H9 (cell line): ENCODE measurements around the gene TMEM109. TPM values are rescaled to one million over a fixed set of nuclear protein-coding genes. Genes with fewer than 3 reads are reported as not detected.
A peak's percentile ranks its signal among the peaks of the same experiment; 100 is the strongest.

Experiments
- DNase-seq: peaks from one replicate; pipeline ENCODE4 v3.0.0-alpha.2; 2017
- H2AFZ ChIP-seq: one replicate; pipeline ENCODE4 v1.6.1; 2013; ENCODE audit warnings: mild to moderate bottlenecking, low read length, control low read depth, moderate library complexity
- H2AK5ac ChIP-seq: 2 replicates; pipeline ENCODE4 v1.6.1; 2013; ENCODE audit warnings: low read length, control low read depth, mixed read lengths; ENCODE audit not compliant: insufficient read length
- H2BK120ac ChIP-seq: one replicate; pipeline ENCODE4 v1.6.1; 2013; ENCODE audit warnings: low read depth, mild to moderate bottlenecking, low read length, control low read depth, inconsistent platforms; ENCODE audit not compliant: poor library complexity, severe bottlenecking
- H2BK12ac ChIP-seq: 2 replicates; pipeline ENCODE4 v1.6.1; 2013; ENCODE audit warnings: low read length, control low read depth, mixed read lengths, low read depth; ENCODE audit not compliant: insufficient read length
- H2BK15ac ChIP-seq: 2 replicates; pipeline ENCODE4 v1.6.1; 2013; ENCODE audit warnings: low read depth, low read length, control low read depth
- H2BK20ac ChIP-seq: one replicate; pipeline ENCODE4 v1.6.1; 2013; ENCODE audit warnings: low read depth, mild to moderate bottlenecking, low read length, control low read depth, inconsistent platforms; ENCODE audit not compliant: poor library complexity, severe bottlenecking
- H2BK5ac ChIP-seq: 2 replicates; pipeline ENCODE4 v1.6.1; 2013; ENCODE audit warnings: low read length, control low read depth, mixed read lengths; ENCODE audit not compliant: insufficient read length
- H3K14ac ChIP-seq: 2 replicates; pipeline ENCODE4 v1.6.1; 2013; ENCODE audit warnings: low read length, control low read depth; ENCODE audit not compliant: insufficient read depth
- H3K18ac ChIP-seq: 2 replicates; pipeline ENCODE4 v1.6.1; 2013; ENCODE audit warnings: low read depth, mild to moderate bottlenecking, mixed read lengths, low read length, control low read depth; ENCODE audit not compliant: insufficient read length
- H3K23ac ChIP-seq: 2 replicates; pipeline ENCODE4 v1.6.1; 2013; ENCODE audit warnings: low read length, control low read depth, mixed read lengths, low read depth; ENCODE audit not compliant: insufficient read length
- H3K23me2 ChIP-seq: 2 replicates; pipeline ENCODE4 v1.6.1; 2013; ENCODE audit warnings: low read depth, mild to moderate bottlenecking, mixed read lengths, low read length, control low read depth; ENCODE audit not compliant: insufficient read length, poor library complexity, severe bottlenecking
- H3K27ac ChIP-seq: 2 replicates; pipeline ENCODE4 v1.5.1; 2013; ENCODE audit warnings: low read length, control low read depth, mixed read lengths, low read depth; ENCODE audit not compliant: insufficient read length
- H3K27me3 ChIP-seq: 2 replicates; pipeline ENCODE4 v1.6.1; 2013; ENCODE audit warnings: low read length, control low read depth, inconsistent platforms; ENCODE audit not compliant: insufficient read depth
- H3K4ac ChIP-seq: 2 replicates; pipeline ENCODE4 v1.6.1; 2013; ENCODE audit warnings: low read depth, mild to moderate bottlenecking, control low read depth, inconsistent platforms, low read length, moderate library complexity
- H3K4me1 ChIP-seq: 2 replicates; pipeline ENCODE4 v1.6.1; 2013; ENCODE audit warnings: low read length, control low read depth, inconsistent platforms; ENCODE audit not compliant: insufficient read depth
- H3K4me2 ChIP-seq: 2 replicates; pipeline ENCODE4 v1.6.1; 2013; ENCODE audit warnings: low read length, control low read depth, mixed read lengths; ENCODE audit not compliant: insufficient read length, insufficient read depth
- H3K56ac ChIP-seq: 2 replicates; pipeline ENCODE4 v1.6.1; 2013; ENCODE audit warnings: low read depth, mild to moderate bottlenecking, mixed read lengths, low read length, control low read depth; ENCODE audit not compliant: insufficient read length
- H3K79me1 ChIP-seq: 2 replicates; pipeline ENCODE4 v1.6.1; 2013; ENCODE audit warnings: low read depth, mild to moderate bottlenecking, moderate library complexity, low read length, control low read depth, inconsistent platforms; ENCODE audit not compliant: insufficient read depth, poor library complexity, severe bottlenecking
- H3K79me2 ChIP-seq: 2 replicates; pipeline ENCODE4 v1.6.1; 2013; ENCODE audit warnings: low read length, control low read depth, inconsistent platforms; ENCODE audit not compliant: insufficient read depth
- H3K9ac ChIP-seq: 2 replicates; pipeline ENCODE4 v1.6.1; 2013; ENCODE audit warnings: low read length, control low read depth, mixed read lengths; ENCODE audit not compliant: insufficient read length; ENCODE audit errors: extremely low read depth
- H3K9me3 ChIP-seq: one replicate; pipeline ENCODE4 v1.6.1; 2013; ENCODE audit warnings: low read depth, low read length, inconsistent platforms; ENCODE audit not compliant: control insufficient read depth
- H3T11ph ChIP-seq: one replicate; pipeline ENCODE4 v1.6.1; 2013; ENCODE audit warnings: mild to moderate bottlenecking, low read length, control low read depth, inconsistent platforms
- H4K20me1 ChIP-seq: one replicate; pipeline ENCODE4 v1.6.1; 2013; ENCODE audit not compliant: control insufficient read depth, insufficient read length, insufficient read depth
- H4K5ac ChIP-seq: 2 replicates; pipeline ENCODE4 v1.6.1; 2013; ENCODE audit warnings: low read depth, mild to moderate bottlenecking, mixed read lengths, low read length, control low read depth; ENCODE audit not compliant: insufficient read length
- H4K8ac ChIP-seq: replicated peaks from 2 replicates; pipeline ENCODE4 v1.6.1; 2013; ENCODE audit warnings: low read length, control low read depth, mixed read lengths, low read depth; ENCODE audit not compliant: insufficient read length
- H4K91ac ChIP-seq: 2 replicates; pipeline ENCODE4 v1.6.1; 2013; ENCODE audit warnings: low read depth, mild to moderate bottlenecking, moderate library complexity, mixed read lengths, low read length, control low read depth; ENCODE audit not compliant: insufficient read length
- H3K27ac Mint-ChIP-seq, 3 experiments: 2 replicates in 2 of 3; 3 replicates in 1 of 3; pipeline ENCODE4 v1.8.0; 2020 to 2021; ENCODE audit warnings: mixed read lengths in 3 of 3, mild to moderate bottlenecking in 1 of 3, moderate library complexity in 1 of 3
- H3K27me3 Mint-ChIP-seq: 2 replicates; pipeline ENCODE4 v1.8.0; 2021; ENCODE audit warnings: low read depth, mild to moderate bottlenecking, moderate library complexity, mixed read lengths
- H3K36me3 Mint-ChIP-seq, 3 experiments: 2 replicates in 2 of 3; 3 replicates in 1 of 3; pipeline ENCODE4 v1.8.0; 2020 to 2021; ENCODE audit warnings: low read depth in 3 of 3, mixed read lengths in 3 of 3; ENCODE audit not compliant: insufficient read depth in 1 of 3
- H3K4me1 Mint-ChIP-seq, 2 experiments: 2 replicates each; pipeline ENCODE4 v1.8.0; 2020; ENCODE audit warnings: mixed read lengths in 2 of 2
- H3K4me3 Mint-ChIP-seq, 2 experiments: 2 replicates in 1 of 2; 3 replicates in 1 of 2; pipeline ENCODE4 v1.8.0; 2020 to 2021; ENCODE audit warnings: mild to moderate bottlenecking in 2 of 2, mixed read lengths in 2 of 2, moderate library complexity in 1 of 2
- H3K9me3 Mint-ChIP-seq, 2 experiments: 2 replicates in 1 of 2; 3 replicates in 1 of 2; pipeline ENCODE4 v1.8.0; 2020; ENCODE audit warnings: mild to moderate bottlenecking in 2 of 2, mixed read lengths in 2 of 2, moderate library complexity in 1 of 2
- WGBS: extraction: QIAGEN DNeasy Blood & Tissue Kit; methylation state at CpG from one replicate; pipeline ENCODE4 v1.1.7; 2013; ENCODE audit warnings: missing lambda C conversion rate, low lambda C conversion rate, mixed read lengths; ENCODE audit not compliant: insufficient read length; ENCODE audit errors: extremely low coverage; 5-methylcytosine and 5-hydroxymethylcytosine counted together
- total RNA-seq: library from RNA; stranded (reverse); gene quantifications from 2 replicates; pipeline ENCODE4 v1.2.1, GENCODE V29; 2021
- TF ChIP-seq, protein P1 (sequence below): fragments of 200-600 bp; sonication (generic); conservative IDR thresholded peaks from 3 replicates; pipeline ENCODE4 v1.8.0; 2021; ENCODE audit warnings: antibody characterized with exemption, mild to moderate bottlenecking

TMEM109 gene
- total RNA-seq, 1 experiment from 2014 or later: 38.0 TPM

DNA sequence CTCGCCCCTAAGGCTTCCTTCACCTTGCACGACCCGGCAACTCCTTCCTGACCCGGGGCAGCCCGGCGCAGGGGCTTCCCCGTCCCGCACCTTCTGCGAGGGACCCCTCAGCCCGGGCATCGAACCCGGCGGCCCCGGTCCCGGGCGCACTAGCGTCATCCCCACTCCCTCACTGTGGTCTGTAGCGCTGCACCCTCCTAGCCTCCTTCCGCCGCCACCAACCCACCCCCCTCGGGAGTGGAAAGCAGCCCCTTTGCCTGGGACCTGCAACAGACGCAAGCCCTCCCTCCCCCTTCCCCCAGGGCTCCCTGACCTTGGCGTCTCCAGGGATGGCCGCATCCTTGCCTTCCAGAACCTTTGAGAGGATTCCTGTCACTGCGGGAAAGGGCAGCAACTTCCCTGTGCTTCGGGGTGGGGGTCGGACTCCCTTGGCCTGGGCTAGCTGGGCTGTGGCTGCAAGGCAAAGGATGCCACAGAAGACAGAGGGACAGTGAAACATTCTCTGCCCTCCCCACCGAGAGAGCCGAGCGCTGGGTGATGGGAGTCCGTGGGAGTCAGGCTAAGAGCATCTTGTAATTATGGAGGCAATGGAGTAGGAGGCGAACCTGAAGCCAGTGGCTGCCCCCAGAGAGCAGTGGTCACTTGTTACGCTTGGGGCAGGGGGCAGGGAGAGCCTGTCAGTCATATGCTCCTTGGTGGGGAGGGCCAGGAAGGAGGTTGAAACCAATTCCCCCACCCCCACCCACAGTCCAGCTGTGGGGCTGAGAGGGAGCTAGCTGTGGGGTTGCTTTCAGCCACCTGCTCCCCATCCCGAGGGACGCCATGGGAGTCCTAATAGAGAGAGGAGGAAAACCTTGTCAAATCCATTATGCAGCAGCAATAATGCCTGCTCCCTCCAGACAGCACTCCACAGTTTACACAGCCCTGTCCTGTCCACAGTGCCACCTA lies 11.2 kb downstream of the TMEM109 start:
- Histone ChIP-seq H3K27ac (no peak overlapping the region), H2AFZ (no peak overlapping the region), H3K4me2 (peak overlapping the region; percentile 91), H3T11ph (no peak overlapping the region), H3K18ac (peak overlapping the region; percentile 13), H3K79me2 (no peaks in the 10 kb centered on the region), H4K91ac (no peak overlapping the region), H4K5ac (no peak overlapping the region), H3K4ac (no peak overlapping the region), H3K14ac (peak overlapping the region; percentile 77), H2BK12ac (no peak overlapping the region), H3K9ac (peak overlapping the region; percentile 41), H2BK15ac (no peak overlapping the region; the same call in 1 of the 2 replicates), H3K23ac (no peak overlapping the region), H2BK20ac (no peak overlapping the region), H4K20me1 (no peaks in the 10 kb centered on the region), H3K56ac (no peak overlapping the region), H2BK120ac (no peak overlapping the region), H3K79me1 (no peaks in the 10 kb centered on the region), H2BK5ac (no peak overlapping the region), H3K9me3 (no peaks in the 10 kb centered on the region), H3K4me1 (peaks cover 2% of the 10 kb centered on the region; the same call in 1 of the 2 replicates), H3K27me3 (no peaks in the 10 kb centered on the region), H3K23me2 (peaks cover 10% of the 10 kb centered on the region), H2AK5ac (no peak overlapping the region), H4K8ac (no peak overlapping the region)
- H3K36me3 Mint-ChIP-seq: peaks cover 36 to 60% (median 56%) of the 10 kb centered on the region in 3 experiments; a peak in 6 of 7 replicates
- peak overlapping the region; percentile 78 to 93 for H3K4me3 Mint-ChIP-seq
- peak overlapping the region in 1 of 3 experiments; percentile 62; a peak in 2 of 7 replicates for H3K27ac Mint-ChIP-seq
- peaks cover 7% of the 10 kb centered on the region for H3K27me3 Mint-ChIP-seq
- no peaks in the 10 kb centered on the region for H3K9me3 Mint-ChIP-seq
- DNase-seq: no peak
- H3K4me1 Mint-ChIP-seq: peaks cover 16 to 21% of the 10 kb centered on the region in 2 experiments
- WGBS: no CpG with 5 or more reads among the region's 35 CpGs
- TF ChIP-seq, protein P1, sequence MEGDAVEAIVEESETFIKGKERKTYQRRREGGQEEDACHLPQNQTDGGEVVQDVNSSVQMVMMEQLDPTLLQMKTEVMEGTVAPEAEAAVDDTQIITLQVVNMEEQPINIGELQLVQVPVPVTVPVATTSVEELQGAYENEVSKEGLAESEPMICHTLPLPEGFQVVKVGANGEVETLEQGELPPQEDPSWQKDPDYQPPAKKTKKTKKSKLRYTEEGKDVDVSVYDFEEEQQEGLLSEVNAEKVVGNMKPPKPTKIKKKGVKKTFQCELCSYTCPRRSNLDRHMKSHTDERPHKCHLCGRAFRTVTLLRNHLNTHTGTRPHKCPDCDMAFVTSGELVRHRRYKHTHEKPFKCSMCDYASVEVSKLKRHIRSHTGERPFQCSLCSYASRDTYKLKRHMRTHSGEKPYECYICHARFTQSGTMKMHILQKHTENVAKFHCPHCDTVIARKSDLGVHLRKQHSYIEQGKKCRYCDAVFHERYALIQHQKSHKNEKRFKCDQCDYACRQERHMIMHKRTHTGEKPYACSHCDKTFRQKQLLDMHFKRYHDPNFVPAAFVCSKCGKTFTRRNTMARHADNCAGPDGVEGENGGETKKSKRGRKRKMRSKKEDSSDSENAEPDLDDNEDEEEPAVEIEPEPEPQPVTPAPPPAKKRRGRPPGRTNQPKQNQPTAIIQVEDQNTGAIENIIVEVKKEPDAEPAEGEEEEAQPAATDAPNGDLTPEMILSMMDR: no peak
